ACHN (cell line): Measurements from ENCODE around the gene DMD.
"Not testable (repeated sequence)": the region's sequence is repeated elsewhere in the genome, so short reads cannot be mapped to it uniquely, and the experiment has no call there.

Source experiments
- DNase-seq: peaks from one replicate; pipeline ENCODE4 v3.0.0-alpha.2; 2015
- in situ Hi-C: cut with HindIII; loops from 2 replicates; pipeline ENCODE4 v1.10.0; 2017; ENCODE audit warnings: low sequenced_read_pairs, low pct_ligation_motif_present, low pct_unique_long_range_greater_than_20kb

DMD gene

DNA sequence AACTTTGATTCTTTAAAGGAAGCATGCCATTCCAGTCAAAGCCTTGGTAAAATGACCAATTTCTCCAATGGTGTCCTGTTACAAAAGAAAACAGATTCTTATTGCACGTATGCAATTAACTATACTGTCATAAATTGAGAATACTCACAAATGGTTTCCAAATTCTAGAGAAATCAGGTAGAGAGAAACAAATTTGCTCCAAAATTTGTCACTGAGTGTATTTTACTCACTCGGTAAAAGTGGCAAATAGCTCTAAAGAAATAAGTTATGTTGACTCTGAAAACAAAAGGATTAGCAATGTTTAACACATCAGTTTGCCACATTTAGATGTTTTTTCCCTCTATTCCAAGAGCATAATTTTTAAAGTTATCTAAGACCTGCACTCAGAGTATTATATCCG is 133.1 kb downstream of the DMD start:
- DNase-seq, result no peak
- in situ Hi-C loops, result no loop called here

DNA sequence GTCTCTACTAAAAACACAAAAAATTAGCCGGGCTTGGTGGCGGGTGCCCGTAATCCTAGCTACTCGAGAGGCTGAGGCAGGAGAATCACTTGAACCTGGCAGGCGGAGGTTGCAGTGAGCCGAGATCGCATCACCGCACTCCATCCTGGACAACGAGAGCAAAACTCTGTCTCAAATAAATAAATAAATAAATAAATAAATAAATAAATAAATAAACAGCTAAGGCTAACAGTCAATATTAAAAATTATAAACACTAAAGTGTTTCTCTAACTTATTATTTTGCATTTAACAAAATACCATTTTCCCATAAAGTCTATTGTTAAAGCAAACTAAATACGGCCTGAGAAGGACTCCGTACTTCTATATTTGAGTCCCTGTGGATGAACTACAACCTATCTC is 137.7 kb downstream of the DMD start:
- DNase-seq, in situ Hi-C loops: not testable (repeated sequence)

DNA sequence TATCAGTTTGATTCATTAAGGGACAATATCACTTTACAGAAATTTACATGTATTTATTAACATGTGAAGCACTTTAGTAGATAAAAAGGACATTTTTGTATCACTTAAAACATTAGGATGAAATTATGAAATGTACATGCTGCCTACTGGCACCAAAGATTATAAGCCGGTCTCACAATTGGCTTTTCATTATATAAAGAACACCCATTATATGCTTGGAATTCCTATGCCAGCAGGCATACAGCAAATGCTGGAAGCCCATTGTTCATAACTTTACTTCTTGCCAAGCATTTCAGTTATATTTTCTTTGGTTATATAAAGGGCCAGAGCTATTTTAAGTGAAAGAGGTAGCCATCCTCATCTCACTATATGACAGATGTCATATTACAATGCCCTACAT is 145.9 kb downstream of the DMD start:
- in situ Hi-C loops, result no loop called here
- no peak for DNase-seq

DNA sequence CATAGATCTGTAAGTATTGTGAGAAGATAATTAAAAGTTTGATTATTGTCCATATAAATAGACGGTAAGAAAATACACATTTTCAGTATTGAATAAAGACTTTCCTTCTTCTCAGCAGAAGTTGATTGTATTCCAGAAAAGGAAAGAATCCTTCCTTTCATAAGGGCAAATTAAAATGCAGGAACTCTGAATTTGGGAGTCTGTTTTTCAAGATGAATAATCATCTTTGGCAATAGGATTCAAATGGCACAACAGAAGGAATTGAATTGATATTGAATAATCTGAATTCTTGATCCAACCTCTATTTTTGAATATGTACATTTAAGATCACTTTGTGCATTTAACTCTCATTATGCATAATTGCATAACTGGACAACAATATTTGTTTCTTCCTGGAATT is 149.3 kb downstream of the DMD start:
- DNase-seq, result no peak
- in situ Hi-C loops, result no loop called here

DNA sequence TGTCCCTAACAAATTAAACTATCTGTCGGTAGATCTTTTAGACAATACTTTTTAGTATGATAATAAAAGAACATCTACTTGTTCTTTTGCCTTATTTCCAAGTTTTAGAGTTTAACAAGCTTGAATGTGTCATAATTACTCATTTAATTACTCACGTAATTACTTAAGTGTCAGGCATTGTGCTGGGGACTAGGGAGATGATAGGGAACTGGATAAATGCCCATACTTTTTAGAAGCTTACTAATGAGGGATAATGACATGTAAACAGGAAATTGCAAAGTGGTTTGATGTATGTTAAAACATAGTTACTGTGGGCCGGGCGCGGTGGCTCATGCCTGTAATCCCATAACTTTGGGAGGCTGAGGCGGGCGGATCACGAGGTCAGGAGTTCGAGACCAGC is 158.3 kb downstream of the DMD start:
- in situ Hi-C loops, result no loop called here
- DNase-seq, result no peak

DNA sequence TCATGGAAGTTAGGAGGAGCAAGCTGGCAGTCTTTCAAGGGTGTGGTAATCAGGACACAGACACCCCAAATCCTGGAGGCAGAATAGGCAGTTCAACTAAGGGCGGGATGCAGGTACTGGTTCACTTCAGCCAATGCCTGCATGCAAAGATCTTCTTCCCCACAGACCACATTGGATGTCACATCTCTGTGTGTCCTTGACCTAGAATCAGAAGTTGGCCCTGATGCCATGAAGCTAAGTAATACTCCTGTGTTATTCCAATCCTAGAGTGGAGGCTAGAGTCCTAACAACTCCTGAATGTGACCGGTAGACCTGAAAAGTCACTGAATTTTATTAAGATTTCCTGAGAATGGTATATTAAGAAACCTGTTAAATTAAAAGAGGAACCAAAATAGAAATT is 165.5 kb downstream of the DMD start:
- in situ Hi-C loops, result no loop called here
- no peak for DNase-seq

DNA sequence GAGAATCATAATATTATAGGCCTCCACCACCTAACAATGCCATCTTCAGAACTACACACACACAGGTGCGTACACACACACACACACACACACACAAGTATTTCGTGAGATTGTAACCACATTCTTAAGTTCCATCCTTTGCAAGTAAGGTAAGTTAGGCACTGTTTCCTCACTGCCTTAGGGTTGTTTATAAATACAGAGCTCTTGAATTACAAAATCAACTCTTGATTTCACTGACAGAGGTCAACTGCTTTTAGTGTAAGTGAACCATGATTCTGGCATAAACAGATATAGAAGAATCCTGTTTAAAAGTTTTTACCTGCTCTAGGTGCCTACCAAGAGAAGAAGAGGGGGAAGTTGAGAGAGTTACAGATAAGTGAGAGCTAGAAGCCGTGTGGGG is 166.1 kb downstream of the DMD start:
- in situ Hi-C loops, result no loop called here
- no peak for DNase-seq

DNA sequence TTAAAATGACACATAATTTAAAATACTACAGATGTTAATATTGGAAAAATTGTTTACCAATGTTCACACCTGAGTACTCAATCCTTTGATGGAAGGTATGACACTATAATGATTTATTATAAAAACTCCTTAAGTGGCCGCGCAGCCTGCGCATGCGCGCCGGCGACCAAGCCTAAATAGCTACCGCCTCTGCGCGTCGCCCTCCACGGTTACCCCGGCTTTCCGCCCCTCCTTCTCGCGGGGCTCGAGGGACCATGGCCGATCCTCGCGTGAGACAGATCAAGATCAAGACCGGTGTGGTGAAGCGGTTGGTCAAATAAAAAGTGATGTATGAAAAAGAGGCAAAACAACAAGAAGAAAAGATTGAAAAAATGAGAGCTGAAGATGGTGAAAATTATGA is 170.2 kb downstream of the DMD start:
- DNase-seq, result no peak
- in situ Hi-C loops, result no loop called here

DNA sequence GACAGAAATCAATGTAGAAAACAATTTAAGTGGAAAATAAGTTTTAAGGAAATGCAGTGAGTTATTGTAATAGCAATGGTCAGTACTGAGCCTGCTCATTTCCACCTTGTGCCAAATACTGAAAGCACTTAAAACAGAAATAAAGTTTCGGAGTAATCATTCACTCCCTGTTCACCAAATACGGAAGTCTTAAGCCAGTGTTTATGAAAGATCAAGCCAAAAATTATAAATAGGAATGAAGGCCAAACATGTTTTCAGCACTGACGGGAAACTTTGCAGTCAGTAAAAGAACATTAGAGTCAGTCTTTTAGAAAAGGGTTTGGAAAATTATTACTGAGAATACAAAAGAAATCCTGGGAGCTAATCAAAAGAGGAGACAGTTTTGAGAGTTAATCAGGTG is 178.6 kb downstream of the DMD start:
- no peak for DNase-seq
- in situ Hi-C loops, result no loop called here

DNA sequence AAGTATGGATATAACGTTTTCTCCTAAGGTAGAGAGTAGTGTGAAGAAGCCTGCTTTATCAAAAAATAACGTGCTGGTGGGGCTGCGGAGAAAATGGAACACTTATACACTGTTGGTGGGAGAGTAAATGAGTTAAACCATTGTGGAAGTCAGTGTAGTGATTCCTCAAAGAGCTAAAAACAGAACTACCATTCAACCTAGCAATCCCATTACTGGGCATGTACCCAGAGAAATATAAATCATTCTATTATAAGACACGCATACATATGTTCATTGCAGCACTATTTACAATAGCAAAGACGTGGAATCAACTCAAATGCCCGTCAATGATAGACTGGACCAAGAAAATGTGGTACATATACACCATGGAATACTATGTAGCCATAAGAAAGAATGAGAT is 196.4 kb downstream of the DMD start:
- in situ Hi-C loops, result no loop called here

DNA sequence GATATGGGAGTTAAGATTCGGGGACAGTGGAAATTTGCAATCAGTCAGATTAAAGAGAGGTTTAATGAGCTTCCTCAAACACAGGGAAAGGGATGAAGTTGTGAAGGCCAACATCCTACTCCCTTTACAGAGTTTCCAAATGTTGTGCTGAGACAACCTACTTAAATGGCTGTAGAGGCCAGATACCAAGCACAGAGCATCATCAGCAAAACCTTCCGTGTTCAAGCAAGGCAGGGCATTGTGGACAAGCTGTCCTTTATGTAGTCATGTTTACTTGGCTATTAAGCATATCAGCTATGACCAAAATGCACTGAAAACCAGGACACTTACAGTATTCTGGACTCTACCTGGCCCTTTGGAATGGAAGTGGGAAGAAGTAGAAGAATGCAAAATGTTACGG is 197.3 kb downstream of the DMD start:
- no peak for DNase-seq
- in situ Hi-C loops, result no loop called here

More for the DNA sequence above, 196.4 kb downstream of the DMD start:
- no peak for DNase-seq

DNA sequence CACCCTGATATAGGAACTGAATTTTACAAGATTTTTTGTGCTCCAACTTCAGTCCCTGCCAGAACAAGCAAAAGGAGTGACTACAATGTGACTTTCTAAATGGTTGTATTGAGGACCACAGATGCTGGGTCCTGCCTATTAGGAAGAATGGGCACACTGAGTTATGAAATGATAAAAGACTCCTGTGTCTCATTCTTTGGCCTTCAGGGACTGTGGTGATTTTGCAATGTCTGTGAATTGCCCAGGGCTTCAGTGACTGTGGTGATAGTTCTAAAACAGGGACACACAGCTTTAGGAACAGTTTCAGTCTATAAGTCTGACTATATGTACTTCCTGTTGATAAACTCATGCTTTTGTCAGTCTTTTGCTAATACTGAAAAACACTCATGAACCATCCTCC is 210.2 kb downstream of the DMD start:
- DNase-seq, result no peak
- in situ Hi-C loops, result no loop called here

DNA sequence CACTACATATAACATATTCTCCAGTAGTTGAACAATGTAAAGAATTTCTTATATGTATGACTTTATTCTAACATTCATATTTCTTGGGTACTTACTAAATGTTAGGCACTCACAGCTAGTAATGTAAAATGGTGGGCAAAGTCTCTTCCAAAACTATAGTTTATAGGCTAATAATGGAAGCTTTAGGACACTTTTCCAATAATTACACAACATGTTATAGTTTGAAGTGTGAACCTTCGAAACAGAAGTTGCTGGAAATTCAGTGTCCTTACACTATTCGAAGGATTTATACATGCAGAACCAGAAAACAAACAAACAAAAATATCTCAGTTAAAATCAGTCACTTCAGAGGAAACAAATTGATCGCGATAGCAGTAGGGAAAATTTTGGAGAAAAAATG is 212.6 kb downstream of the DMD start:
- in situ Hi-C loops, result no loop called here
- no peak for DNase-seq

DNA sequence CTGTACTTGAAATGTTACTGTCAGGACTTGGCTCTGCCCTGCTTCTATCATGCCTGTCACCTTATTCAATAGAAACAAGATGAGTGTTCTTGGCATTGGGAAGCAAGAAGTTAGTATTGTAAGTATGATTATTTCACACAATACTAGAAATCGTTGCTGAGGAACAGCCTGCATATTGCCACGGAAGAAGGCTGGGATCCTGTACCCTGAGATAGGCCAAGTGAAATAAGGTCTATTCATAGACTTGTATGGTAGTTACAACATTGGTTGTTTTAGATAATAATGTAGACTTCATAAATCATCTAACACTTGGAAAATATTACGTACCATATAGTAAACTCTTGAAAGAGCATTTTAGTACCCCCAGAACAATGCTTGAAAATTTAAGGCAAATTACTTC is 215.9 kb downstream of the DMD start:
- no peak for DNase-seq
- in situ Hi-C loops, result no loop called here

DNA sequence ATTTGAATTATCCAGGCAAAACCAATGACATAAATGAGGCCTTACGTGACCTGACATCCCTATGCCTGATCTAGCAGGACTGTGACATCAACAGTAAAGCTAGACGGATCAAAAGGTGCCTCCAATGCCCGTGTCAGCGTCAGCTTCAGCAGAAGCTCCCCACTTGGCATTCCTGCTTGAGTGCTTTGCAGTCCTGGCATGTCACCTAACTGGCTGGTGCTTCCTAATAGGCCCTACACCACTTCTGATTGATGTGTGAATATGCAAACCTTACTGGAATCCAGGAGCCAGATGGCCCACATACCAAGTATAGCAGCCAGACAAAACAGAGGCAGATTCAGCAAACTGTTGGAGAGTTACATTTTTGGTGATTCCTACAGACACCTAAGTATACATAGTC is 224.2 kb downstream of the DMD start:
- in situ Hi-C loops, result no loop called here
- no peak for DNase-seq

DNA sequence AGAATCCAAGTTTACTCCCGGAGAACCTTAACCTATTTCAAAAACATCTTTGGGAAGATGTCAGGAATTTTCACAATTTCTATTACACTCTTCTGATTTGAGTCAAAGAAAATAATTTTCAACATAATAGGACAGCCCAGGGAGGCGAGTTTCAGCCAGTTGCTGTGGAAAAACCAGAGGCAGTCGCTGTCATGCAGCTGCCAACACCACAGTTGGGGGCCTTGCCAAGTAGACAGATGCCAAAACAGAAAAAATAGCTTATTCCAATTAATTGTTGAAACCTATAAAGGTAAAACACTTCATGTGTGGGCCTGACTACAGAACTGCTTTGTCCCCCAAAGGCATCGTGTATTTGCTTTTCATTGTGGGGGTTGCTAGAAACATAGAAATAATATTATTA is 225.8 kb downstream of the DMD start:
- in situ Hi-C loops, result no loop called here
- no peak for DNase-seq

DNA sequence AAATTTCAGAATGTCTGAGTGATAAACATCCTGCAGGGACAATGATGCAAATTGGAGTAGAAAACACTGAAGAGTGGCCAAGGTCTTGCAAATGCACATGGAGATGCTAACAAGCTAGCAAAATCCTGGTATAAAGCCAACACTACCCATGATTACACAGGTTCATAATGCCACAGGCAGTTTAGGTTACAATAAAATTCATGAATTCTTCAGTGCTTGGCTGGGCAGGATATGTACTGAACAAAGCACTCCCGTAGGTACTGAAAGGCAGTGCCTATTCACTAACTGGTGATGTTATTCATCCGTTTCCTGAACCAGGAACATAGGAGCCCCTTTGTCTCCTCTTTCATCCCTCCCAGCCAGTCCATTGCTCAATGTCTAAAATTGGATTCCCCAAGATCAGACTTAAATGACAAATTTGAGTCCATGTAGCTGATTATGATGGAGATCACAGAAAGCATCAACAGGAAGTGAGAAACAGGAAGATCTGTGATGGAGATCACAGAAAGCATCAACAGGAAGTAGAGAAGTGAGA is 244.5 kb downstream of the DMD start:
- DNase-seq, result no peak
- in situ Hi-C loops, result no loop called here

DNA sequence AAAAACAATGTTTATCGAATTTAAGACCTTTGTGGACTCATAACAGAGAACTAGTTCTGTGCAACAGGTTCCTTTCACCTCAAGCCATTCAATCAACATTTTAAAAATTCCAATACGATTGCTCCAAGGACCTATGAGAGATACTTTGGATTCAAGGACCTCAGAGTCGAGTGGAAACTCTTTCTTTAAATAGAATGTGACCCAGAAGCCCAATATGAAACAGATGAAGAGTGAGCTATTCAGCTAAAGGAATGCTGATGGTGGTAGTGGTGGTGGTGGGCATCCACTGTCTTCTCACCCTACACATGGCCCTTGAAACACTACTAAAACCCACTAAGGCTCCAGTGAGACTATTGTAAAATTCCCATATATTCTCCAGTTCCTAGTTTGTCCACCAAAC is 257.2 kb downstream of the DMD start:
- DNase-seq, result no peak
- in situ Hi-C loops, result no loop called here

DNA sequence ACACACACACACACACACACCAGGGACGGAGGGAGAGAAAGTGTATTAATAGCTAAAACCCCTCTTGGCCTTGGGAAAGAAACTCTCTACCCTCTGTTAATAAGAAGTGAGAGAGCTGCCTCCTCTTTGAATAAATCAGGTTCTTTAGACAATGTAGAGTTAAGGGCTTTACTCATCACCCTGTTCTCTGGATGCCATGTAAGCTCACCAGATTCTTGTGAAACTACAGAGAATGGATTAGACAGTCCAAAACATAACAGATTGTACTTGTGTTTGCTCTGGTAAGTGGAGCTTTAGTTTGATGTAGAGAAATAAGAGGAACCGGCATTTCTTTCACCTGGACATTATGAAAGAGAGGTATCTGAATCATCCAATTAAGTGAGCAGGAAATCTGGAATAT is 263.2 kb downstream of the DMD start:
- in situ Hi-C loops, result no loop called here
- no peak for DNase-seq

DNA sequence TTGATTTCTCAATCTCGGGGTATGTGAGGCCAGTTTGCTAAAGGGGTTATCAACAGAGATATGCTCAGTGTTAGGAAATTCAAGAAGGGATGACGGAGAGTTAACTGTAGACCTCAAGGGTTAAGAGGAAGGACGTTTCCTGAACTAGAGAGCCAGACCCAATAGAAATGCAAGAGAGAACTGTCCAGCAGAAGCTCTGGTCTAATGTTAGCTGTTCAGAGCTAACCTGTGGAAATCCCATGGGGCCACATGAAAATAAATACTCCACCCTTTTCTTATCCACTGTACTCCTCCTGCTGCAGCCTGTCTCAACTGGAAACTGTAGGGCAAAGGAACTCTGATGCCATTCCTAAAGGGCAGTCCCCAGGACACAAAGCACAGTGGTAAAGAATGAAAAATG is 274.3 kb downstream of the DMD start:
- DNase-seq, result no peak
- in situ Hi-C loops, result no loop called here

DNA sequence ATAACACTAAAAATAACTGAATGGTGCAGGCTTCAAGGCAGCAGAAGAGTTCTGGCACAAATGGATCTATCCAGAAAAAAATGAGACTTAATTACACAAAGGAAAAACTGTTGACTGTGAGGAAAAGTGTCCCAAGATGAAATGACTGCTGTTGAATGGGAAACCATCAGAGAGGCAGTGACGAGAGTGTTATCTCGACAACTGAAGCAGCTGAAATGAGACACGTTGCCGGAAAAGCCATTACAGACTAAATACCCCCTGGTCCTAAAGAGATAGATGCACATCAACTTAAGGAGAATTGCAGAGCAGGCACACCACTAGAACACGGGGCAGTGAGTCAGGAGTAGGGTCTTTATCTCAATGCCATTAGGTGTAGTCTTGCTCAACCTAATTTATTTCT is 277.8 kb downstream of the DMD start:
- in situ Hi-C loops, result no loop called here
- DNase-seq, result no peak
